Neutrophil (primary cell): ENCODE results near the gene SPATA6.

Source experiments
- H3K27ac ChIP-seq: fragments of 200-600 bp; sonication (generic); 2 replicates; pipeline ENCODE4 v1.5.1; 2016; ENCODE audit warnings: mild to moderate bottlenecking, moderate library complexity
- H3K27me3 ChIP-seq: fragments of 200-600 bp; sonication (generic); 2 replicates; pipeline ENCODE4 v1.6.0; 2016; ENCODE audit warnings: mild to moderate bottlenecking
- H3K36me3 ChIP-seq: fragments of 200-600 bp; sonication (generic); 2 replicates; pipeline ENCODE4 v1.5.1; 2017
- H3K4me1 ChIP-seq, 2 experiments: fragments of 200-600 bp in 1 of 2; sonication (generic) in 1 of 2; 1 replicate in 1 of 2; 2 replicates in 1 of 2; pipeline versions ENCODE4 v1.5.1 to v1.6.1; 2013 to 2016; ENCODE audit warnings: low read depth in 1 of 2, low read length in 1 of 2, mild to moderate bottlenecking in 1 of 2, moderate library complexity in 1 of 2; ENCODE audit not compliant: control insufficient read depth in 1 of 2, insufficient read depth in 1 of 2
- H3K4me3 ChIP-seq, 2 experiments: fragments of 200-600 bp in 1 of 2; sonication (generic) in 1 of 2; 1 replicate in 1 of 2; 2 replicates in 1 of 2; pipeline ENCODE4 v1.5.1; 2013 to 2016; ENCODE audit warnings: low read depth in 1 of 2, low read length in 1 of 2, mild to moderate bottlenecking in 1 of 2, moderate library complexity in 1 of 2
- H3K9me3 ChIP-seq: fragments of 200-600 bp; sonication (generic); 2 replicates; pipeline ENCODE4 v1.5.1; 2016
- TF ChIP-seq, protein P1 (sequence below): fragments of 200-600 bp; sonication (generic); IDR thresholded peaks from 2 replicates; pipeline ENCODE4 v1.5.1; 2016; ENCODE audit warnings: antibody characterized with exemption

The SPATA6 gene

DNA sequence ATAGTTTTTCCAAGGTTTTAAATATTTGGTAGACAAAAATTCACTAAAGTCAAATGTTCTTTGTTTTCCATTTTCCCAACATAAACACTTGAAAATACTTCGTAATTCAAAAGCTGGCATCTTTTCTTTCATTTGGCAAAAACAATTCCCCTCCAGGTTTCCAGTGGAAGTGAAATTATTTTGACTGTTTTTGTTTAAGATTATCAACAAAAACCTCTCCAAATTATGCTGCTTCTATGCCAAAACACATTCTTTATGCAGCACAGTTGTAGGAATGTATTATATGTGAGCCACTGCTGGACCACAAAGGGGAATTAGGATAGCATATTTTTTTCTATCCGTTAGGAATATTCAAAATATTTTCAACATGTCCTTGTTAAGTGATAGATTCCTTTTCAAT, 205.4 kb downstream of the SPATA6 start:
- Histone ChIP-seq H3K36me3 (no peaks in the 10 kb centered on the region), H3K27me3 (no peaks in the 10 kb centered on the region), H3K27ac (no peak overlapping the region), H3K4me3 (no peak overlapping the region), H3K9me3 (no peaks in the 10 kb centered on the region), H3K4me1 (no peaks in the 10 kb centered on the region)
- TF ChIP-seq, protein P1, sequence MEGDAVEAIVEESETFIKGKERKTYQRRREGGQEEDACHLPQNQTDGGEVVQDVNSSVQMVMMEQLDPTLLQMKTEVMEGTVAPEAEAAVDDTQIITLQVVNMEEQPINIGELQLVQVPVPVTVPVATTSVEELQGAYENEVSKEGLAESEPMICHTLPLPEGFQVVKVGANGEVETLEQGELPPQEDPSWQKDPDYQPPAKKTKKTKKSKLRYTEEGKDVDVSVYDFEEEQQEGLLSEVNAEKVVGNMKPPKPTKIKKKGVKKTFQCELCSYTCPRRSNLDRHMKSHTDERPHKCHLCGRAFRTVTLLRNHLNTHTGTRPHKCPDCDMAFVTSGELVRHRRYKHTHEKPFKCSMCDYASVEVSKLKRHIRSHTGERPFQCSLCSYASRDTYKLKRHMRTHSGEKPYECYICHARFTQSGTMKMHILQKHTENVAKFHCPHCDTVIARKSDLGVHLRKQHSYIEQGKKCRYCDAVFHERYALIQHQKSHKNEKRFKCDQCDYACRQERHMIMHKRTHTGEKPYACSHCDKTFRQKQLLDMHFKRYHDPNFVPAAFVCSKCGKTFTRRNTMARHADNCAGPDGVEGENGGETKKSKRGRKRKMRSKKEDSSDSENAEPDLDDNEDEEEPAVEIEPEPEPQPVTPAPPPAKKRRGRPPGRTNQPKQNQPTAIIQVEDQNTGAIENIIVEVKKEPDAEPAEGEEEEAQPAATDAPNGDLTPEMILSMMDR, result no peak

DNA sequence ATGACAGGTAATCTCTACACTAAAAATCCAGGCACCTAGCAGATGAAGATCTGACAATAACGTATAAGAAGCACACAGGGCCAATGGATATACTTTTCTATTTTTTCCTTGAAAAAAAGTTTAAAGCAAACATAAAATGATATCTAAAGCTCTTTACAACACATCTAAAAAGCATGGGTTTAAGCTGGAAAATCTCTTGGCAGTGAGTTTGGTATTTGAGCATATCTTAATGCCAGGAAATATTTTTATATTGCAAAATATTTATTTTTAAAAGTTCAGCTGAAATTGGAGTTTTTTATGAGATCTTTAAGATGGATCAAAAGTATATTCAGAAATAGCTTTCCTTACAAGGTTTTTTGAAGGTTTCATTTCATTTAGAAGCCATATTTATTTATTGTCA, 209.0 kb downstream of the SPATA6 start:
- Histone ChIP-seq H3K27me3 (no peaks in the 10 kb centered on the region), H3K4me1 (no peaks in the 10 kb centered on the region), H3K36me3 (no peaks in the 10 kb centered on the region), H3K27ac (no peak overlapping the region), H3K4me3 (no peak overlapping the region), H3K9me3 (no peaks in the 10 kb centered on the region)
- TF ChIP-seq, protein P1, result no peak

- Histone ChIP-seq H3K4me1 (no peaks in the 10 kb centered on the region), H3K9me3 (no peaks in the 10 kb centered on the region)
These were observed 210.1 kb downstream of the SPATA6 start for GRCh38 chr1:48261881-48262400.

GRCh38 chr1:48258106-48258505, 213.9 kb downstream of the SPATA6 start:
- Histone ChIP-seq H3K4me3 (no peak overlapping the region), H3K27ac (no peak overlapping the region), H3K9me3 (no peaks in the 10 kb centered on the region), H3K4me1 (no peaks in the 10 kb centered on the region), H3K27me3 (no peaks in the 10 kb centered on the region), H3K36me3 (no peaks in the 10 kb centered on the region)
- TF ChIP-seq, protein P1, result no peak

More at GRCh38 chr1:48261881-48262400, 210.1 kb downstream of the SPATA6 start:
- Histone ChIP-seq H3K36me3 (no peaks in the 10 kb centered on the region), H3K27me3 (no peaks in the 10 kb centered on the region), H3K27ac (no peak overlapping the region), H3K4me3 (no peak overlapping the region)
- TF ChIP-seq, protein P1, result no peak

- no peaks in the 10 kb centered on the region for H3K9me3 ChIP-seq
- no peak overlapping the region for H3K4me3 ChIP-seq
- no peak overlapping the region for H3K27ac ChIP-seq
- no peaks in the 10 kb centered on the region for H3K36me3 ChIP-seq
- TF ChIP-seq, protein P1, result no peak
- H3K27me3 ChIP-seq, result no peaks in the 10 kb centered on the region
- H3K4me1 ChIP-seq, result no peaks in the 10 kb centered on the region
These were observed 217.8 kb downstream of the SPATA6 start for GRCh38 chr1:48254254-48254653.

DNA sequence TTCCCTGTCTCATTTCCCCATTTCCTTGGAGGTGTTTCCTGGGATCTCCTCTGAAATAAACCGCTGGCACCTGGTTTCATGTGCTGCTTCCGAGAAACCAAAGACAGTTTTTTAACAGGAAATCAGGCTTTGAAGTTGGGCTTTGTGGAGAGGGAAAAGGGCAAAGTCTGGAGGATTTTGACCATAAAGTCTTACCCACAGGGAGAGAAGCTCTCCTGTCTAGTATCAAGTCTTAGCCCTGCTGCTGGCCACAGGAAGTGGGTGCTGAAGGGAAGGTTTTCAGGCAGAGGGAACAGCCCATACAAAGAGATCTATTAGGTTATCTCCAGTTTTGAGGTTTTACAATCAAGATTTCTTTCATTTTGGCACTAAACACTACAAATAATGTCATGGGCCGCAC, 220.2 kb downstream of the SPATA6 start:
- H3K27ac ChIP-seq, result no peak overlapping the region
- TF ChIP-seq, protein P1, result no peak
- no peak overlapping the region for H3K4me3 ChIP-seq

More for the DNA sequence above, 220.2 kb downstream of the SPATA6 start:
- H3K9me3 ChIP-seq, result no peaks in the 10 kb centered on the region
- no peaks in the 10 kb centered on the region for H3K27me3 ChIP-seq
- H3K4me1 ChIP-seq, result peaks cover 13 to 16% of the 10 kb centered on the region in 2 experiments
- no peaks in the 10 kb centered on the region for H3K36me3 ChIP-seq
